HTERT RPE-1 (cell line): ENCODE measurements around the gene STX1B.

Source experiments
- in situ Hi-C: fragments of 300-500 bp; cut with MboI; formaldehyde crosslinking; loops from 4 replicates; pipeline ENCODE4 v1.14.3; 2020; ENCODE audit warnings: low sequenced_read_pairs

STX1B gene

GRCh38 chr16:30980023-30980371 lies 30.4 kb downstream of the STX1B start:
- in situ Hi-C loops = no loop called here

GRCh38 chr16:30979170-30980022 lies 31.0 kb downstream of the STX1B start:
- in situ Hi-C loops = no loop called here

GRCh38 chr16:30977502-30977901 lies 32.9 kb downstream of the STX1B start:
- in situ Hi-C loops = no loop called here

GRCh38 chr16:30976486-30976885 lies 34.0 kb downstream of the STX1B start:
- in situ Hi-C loops = no loop called here

- in situ Hi-C loops = no loop called here
Observed at GRCh38 chr16:30974348-30974747, 36.1 kb downstream of the STX1B start.

GRCh38 chr16:30972872-30973271 lies 37.6 kb downstream of the STX1B start:
- in situ Hi-C loops = no loop called here

GRCh38 chr16:30971298-30971697 lies 39.1 kb downstream of the STX1B start:
- in situ Hi-C loops = no loop called here

- in situ Hi-C loops = no loop called here
Observed at GRCh38 chr16:30969246-30969842, 41.1 kb downstream of the STX1B start.

- in situ Hi-C loops = no loop called here
Observed at GRCh38 chr16:30967795-30968194, 42.6 kb downstream of the STX1B start.

GRCh38 chr16:30966033-30966619 lies 44.3 kb downstream of the STX1B start:
- in situ Hi-C loops = no loop called here

- in situ Hi-C loops = no loop called here
Observed at GRCh38 chr16:30965436-30965835, 45.0 kb downstream of the STX1B start.

- in situ Hi-C loops = no loop called here
Observed at GRCh38 chr16:30964574-30965226, 45.7 kb downstream of the STX1B start.

- in situ Hi-C loops = no loop called here
Observed at GRCh38 chr16:30963925-30964511, 46.4 kb downstream of the STX1B start.

- in situ Hi-C loops = no loop called here
Observed at GRCh38 chr16:30961384-30961783, 49.1 kb downstream of the STX1B start.

GRCh38 chr16:30958175-30959079 lies 52.0 kb downstream of the STX1B start:
- in situ Hi-C loops = no loop called here

GRCh38 chr16:30957456-30958174 lies 52.8 kb downstream of the STX1B start, which contains the start of gene SETD1A:
SETD1A (plus strand) TSS chr16:30957754; CDS start chr16:30958732, 978 bp downstream.
- in situ Hi-C loops = no loop called here

GRCh38 chr16:30956601-30957455 lies 53.6 kb downstream of the STX1B start:
- in situ Hi-C loops = no loop called here

- in situ Hi-C loops = no loop called here
Observed at GRCh38 chr16:30954993-30955392, 55.4 kb downstream of the STX1B start.
